CD4-positive, alpha-beta T cell treated with Interleukin-10 for 1 hour (primary cell): Measurements from ENCODE around the gene STAT6.

Experiments
- DNase-seq: peaks from one replicate; pipeline ENCODE4 v3.0.0-alpha.2; 2020

STAT6 gene

GRCh38 chr12:57046947-57047890 lies 63.9 kb downstream of the STAT6 start:
- peak; percentile 41 for DNase-seq

- DNase-seq, result no peak
Measured at GRCh38 chr12:57046086-57046791, 64.9 kb downstream of the STAT6 start.
